D721Med (cell line): ENCODE measurements around the gene B4GALNT4.
"Not testable (repeated sequence)": the region's sequence is repeated elsewhere in the genome, so short reads cannot be mapped to it uniquely, and the experiment has no call there.

Experiments
- DNase-seq: peaks from one replicate; pipeline ENCODE4 v3.0.0; 2011; ENCODE audit warnings: low spot score; ENCODE audit not compliant: insufficient read length
- FAIRE-seq: peaks from 2 replicates; lab custom pipeline; 2011; peaks lifted over from hg19 to GRCh38; lab: Jason Lieb, UNC
- CTCF ChIP-seq: IDR thresholded peaks from 2 replicates; pipeline ENCODE4 v1.5.1; 2012; ENCODE audit warnings: mild to moderate bottlenecking, control low read depth; ENCODE audit not compliant: insufficient read depth; ENCODE audit errors: missing control alignments

B4GALNT4 gene

GRCh38 chr11:332651-333480 is 36.4 kb upstream of the B4GALNT4 start:
- DNase-seq (no peak), FAIRE-seq (no peak)
- TF ChIP-seq CTCF, result no peak

GRCh38 chr11:333616-334263 is 35.6 kb upstream of the B4GALNT4 start:
- not testable (repeated sequence) for DNase-seq

GRCh38 chr11:334264-334994 is 34.9 kb upstream of the B4GALNT4 start:
- FAIRE-seq (no peak), DNase-seq (no peak)
- no peak for TF ChIP-seq CTCF

More at GRCh38 chr11:333616-334263, 35.6 kb upstream of the B4GALNT4 start:
- not testable (repeated sequence) for FAIRE-seq

- FAIRE-seq (no peak), DNase-seq (no peak)
These were observed 33.3 kb upstream of the B4GALNT4 start for GRCh38 chr11:335779-336658.

GRCh38 chr11:336659-337198 is 32.6 kb upstream of the B4GALNT4 start:
- FAIRE-seq, result no peak
- no peak for DNase-seq
- no peak for TF ChIP-seq CTCF

More at GRCh38 chr11:335779-336658, 33.3 kb upstream of the B4GALNT4 start:
- no peak for TF ChIP-seq CTCF

- DNase-seq, result no peak
- TF ChIP-seq CTCF, result no peak
- FAIRE-seq, result no peak
These were observed 31.6 kb upstream of the B4GALNT4 start for GRCh38 chr11:337711-338110.
